A673 (cell line): ENCODE measurements around the gene PSMB3.

Source experiments
- EZH2 ChIP-seq: fragments of 200-600 bp; sonication (generic); IDR thresholded peaks from 2 replicates; pipeline ENCODE4 v1.6.1; 2017; ENCODE audit warnings: borderline replicate concordance, low read depth, mild to moderate bottlenecking, mixed read lengths, antibody characterized with exemption, low read length; ENCODE audit not compliant: poor library complexity, severe bottlenecking
- TF ChIP-seq, protein P1 (sequence below): fragments of 300-800, 200-600 bp; sonication (generic); conservative IDR thresholded peaks from 2 replicates; pipeline ENCODE4 v1.5.1; 2017; ENCODE audit warnings: low read depth, mild to moderate bottlenecking, antibody characterized with exemption, low read length, moderate library complexity, mixed read lengths

DNA sequence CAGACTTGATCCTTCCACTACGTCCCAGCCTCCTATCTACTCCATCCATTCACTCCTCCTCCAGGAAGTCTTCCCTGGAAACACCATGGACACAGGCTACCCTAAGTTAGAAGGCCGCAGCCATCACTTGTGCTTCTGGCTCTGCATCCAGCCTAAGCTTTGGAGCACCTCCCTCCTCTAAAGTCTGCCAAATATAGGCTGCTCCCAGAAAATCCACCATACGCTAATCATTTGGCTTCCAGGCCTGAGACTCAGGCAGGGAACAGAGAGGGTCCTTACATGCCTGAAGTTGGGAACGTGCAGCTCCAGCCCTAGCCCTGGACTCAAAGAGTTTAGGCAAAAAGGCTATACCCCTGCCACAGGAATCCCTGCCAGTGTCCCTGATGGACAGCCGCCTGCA is 11.1 kb upstream of the PSMB3 start:
- no peak for TF ChIP-seq EZH2
- TF ChIP-seq, protein P1, sequence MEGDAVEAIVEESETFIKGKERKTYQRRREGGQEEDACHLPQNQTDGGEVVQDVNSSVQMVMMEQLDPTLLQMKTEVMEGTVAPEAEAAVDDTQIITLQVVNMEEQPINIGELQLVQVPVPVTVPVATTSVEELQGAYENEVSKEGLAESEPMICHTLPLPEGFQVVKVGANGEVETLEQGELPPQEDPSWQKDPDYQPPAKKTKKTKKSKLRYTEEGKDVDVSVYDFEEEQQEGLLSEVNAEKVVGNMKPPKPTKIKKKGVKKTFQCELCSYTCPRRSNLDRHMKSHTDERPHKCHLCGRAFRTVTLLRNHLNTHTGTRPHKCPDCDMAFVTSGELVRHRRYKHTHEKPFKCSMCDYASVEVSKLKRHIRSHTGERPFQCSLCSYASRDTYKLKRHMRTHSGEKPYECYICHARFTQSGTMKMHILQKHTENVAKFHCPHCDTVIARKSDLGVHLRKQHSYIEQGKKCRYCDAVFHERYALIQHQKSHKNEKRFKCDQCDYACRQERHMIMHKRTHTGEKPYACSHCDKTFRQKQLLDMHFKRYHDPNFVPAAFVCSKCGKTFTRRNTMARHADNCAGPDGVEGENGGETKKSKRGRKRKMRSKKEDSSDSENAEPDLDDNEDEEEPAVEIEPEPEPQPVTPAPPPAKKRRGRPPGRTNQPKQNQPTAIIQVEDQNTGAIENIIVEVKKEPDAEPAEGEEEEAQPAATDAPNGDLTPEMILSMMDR = no peak
